ENCODE measurements around the gene DGKB. TPM values are rescaled to one million over a fixed set of nuclear protein-coding genes. Genes with fewer than 3 reads are reported as not detected.

The DGKB gene
- total RNA-seq, 4 donors from 2014 or later = 0.40 to 3.8 (median 0.82) TPM; not detected in 1

GRCh38 chr7:14891289-14891688, 11.3 kb downstream of the DGKB start:
- 93 to 94% methylated on average over 3 of the region's 3 CpGs for WGBS, 2 donors (ENCODE audit: low coverage in 1 of 2)
- in situ Hi-C loops (cut with MboI; ENCODE audit: low pct_ligation_motif_present in 1 of 4, low pct_unique_long_range_greater_than_20kb in 1 of 4, low sequenced_read_pairs in 3 of 4) = no loop called here
- no peak overlapping the region for H3K27ac ChIP-seq
- H3K27me3 ChIP-seq = no peaks in the 10 kb centered on the region
- no peaks in the 10 kb centered on the region for H3K36me3 ChIP-seq
- H3K9me3 ChIP-seq = no peaks in the 10 kb centered on the region
- no peak overlapping the region for H3K4me3 ChIP-seq
- intact Hi-C loops (cut with DNase I; ENCODE audit: low total_unique reads) = no loop called here
- no peak for DNase-seq
- TF ChIP-seq EP300 (IDR thresholded peaks at IDR 0.05; ENCODE audit: low read depth) = no peak
- no peak for TF ChIP-seq POLR2A (IDR thresholded peaks at IDR 0.05)
- no peak for TF ChIP-seq POLR2AphosphoS5 (IDR thresholded peaks at IDR 0.05)
- TF ChIP-seq, protein P1, sequence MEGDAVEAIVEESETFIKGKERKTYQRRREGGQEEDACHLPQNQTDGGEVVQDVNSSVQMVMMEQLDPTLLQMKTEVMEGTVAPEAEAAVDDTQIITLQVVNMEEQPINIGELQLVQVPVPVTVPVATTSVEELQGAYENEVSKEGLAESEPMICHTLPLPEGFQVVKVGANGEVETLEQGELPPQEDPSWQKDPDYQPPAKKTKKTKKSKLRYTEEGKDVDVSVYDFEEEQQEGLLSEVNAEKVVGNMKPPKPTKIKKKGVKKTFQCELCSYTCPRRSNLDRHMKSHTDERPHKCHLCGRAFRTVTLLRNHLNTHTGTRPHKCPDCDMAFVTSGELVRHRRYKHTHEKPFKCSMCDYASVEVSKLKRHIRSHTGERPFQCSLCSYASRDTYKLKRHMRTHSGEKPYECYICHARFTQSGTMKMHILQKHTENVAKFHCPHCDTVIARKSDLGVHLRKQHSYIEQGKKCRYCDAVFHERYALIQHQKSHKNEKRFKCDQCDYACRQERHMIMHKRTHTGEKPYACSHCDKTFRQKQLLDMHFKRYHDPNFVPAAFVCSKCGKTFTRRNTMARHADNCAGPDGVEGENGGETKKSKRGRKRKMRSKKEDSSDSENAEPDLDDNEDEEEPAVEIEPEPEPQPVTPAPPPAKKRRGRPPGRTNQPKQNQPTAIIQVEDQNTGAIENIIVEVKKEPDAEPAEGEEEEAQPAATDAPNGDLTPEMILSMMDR (IDR thresholded peaks at IDR 0.05) = no peak
- peaks cover 0 to 3% (median 0%) of the 10 kb centered on the region in 4 donors for H3K4me1 ChIP-seq

- H3K27me3 ChIP-seq = no peaks in the 10 kb centered on the region
- H3K9me3 ChIP-seq = no peaks in the 10 kb centered on the region
- no peak overlapping the region for H3K27ac ChIP-seq
- H3K36me3 ChIP-seq = no peaks in the 10 kb centered on the region
- no peak overlapping the region for H3K4me3 ChIP-seq
- no peak for DNase-seq
- H3K4me1 ChIP-seq = peaks cover 0 to 3% (median 0%) of the 10 kb centered on the region in 4 donors
- in situ Hi-C loops (cut with MboI; ENCODE audit: low pct_ligation_motif_present in 1 of 4, low pct_unique_long_range_greater_than_20kb in 1 of 4, low sequenced_read_pairs in 3 of 4) = no loop called here
- 14% methylated on average over 1 of the region's 1 CpG; no CpG with 5 or more reads in 1 of the 2 donors for WGBS, 2 donors (ENCODE audit: low coverage in 1 of 2)
- intact Hi-C loops (cut with DNase I; ENCODE audit: low total_unique reads) = no loop called here
- no peak for TF ChIP-seq POLR2A (IDR thresholded peaks at IDR 0.05)
- TF ChIP-seq, protein P1 (IDR thresholded peaks at IDR 0.05) = no peak
- no peak for TF ChIP-seq EP300 (IDR thresholded peaks at IDR 0.05; ENCODE audit: low read depth)
- TF ChIP-seq POLR2AphosphoS5 (IDR thresholded peaks at IDR 0.05) = no peak
Measured at GRCh38 chr7:14888962-14889361, 13.6 kb downstream of the DGKB start.

DNA sequence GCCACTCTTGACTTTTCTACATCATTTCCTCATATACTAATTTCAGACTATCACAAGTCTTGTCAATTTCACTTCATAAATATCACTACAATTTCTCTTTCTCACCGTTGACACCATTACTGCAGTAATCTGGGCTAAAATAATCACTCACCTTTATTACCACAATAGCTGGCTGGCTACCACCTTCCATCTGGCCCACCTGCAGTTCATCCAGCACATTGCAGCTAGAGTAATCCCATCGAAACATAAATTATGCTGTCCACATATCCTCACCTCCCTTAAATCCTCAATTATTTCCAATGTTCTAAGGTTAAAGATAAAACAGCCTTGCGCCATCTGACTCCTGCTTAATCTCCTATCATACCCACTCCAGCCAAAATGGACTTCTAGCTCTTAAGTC, 16.0 kb downstream of the DGKB start:
- Histone ChIP-seq H3K27ac (no peak overlapping the region), H3K36me3 (no peaks in the 10 kb centered on the region), H3K27me3 (no peaks in the 10 kb centered on the region), H3K4me1 (peaks cover 0 to 3% (median 0%) of the 10 kb centered on the region in 4 donors), H3K9me3 (no peaks in the 10 kb centered on the region), H3K4me3 (no peak overlapping the region)
- TF ChIP-seq EP300 (IDR thresholded peaks at IDR 0.05; ENCODE audit: low read depth) (no peak), POLR2A (IDR thresholded peaks at IDR 0.05) (no peak), POLR2AphosphoS5 (IDR thresholded peaks at IDR 0.05) (no peak)
- TF ChIP-seq, protein P1 (IDR thresholded peaks at IDR 0.05) = no peak
- 76 to 86% methylated on average over 2 to 3 of the region's 3 CpGs for WGBS, 2 donors (ENCODE audit: low coverage in 1 of 2)
- intact Hi-C loops (cut with DNase I; ENCODE audit: low total_unique reads) (no loop called here), in situ Hi-C loops (cut with MboI; ENCODE audit: low pct_ligation_motif_present in 1 of 4, low pct_unique_long_range_greater_than_20kb in 1 of 4, low sequenced_read_pairs in 3 of 4) (no loop called here)
- DNase-seq = no peak

DNA sequence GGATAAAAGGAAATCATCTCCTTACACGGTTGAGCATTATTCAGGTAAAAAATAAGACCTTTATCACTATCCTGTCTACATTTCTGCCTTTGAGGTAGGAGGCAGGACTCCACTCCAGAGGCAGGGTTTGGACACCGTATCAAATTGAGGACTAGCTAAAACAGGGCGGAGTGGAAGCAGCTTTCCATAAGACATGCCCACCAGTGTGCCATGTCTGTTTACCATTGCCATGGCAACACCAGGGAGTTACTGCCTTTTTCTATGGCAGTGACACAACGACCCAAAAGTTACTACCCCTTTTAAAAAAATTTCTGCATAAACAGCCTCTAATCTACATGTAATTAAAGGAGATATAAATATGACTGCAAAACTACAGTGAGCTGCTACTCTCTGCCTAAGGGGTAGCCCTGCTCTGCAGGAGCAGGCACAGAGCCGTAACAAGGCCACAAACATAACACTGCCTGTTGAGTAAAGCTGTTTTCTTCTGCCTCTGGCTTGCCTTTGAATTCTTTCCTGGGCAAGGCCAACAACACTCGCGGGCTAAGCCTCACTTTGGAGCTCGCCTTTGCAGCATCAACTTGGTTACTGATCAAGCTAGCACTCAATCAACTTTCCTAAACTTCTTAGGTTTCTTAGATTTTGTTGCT, 26.5 kb downstream of the DGKB start:
- no peak for DNase-seq
- 57 to 75% methylated on average over 4 to 8 of the region's 8 CpGs for WGBS, 2 donors (ENCODE audit: low coverage in 1 of 2)
- intact Hi-C loops (cut with DNase I; ENCODE audit: low total_unique reads) (no loop called here), in situ Hi-C loops (cut with MboI; ENCODE audit: low pct_ligation_motif_present in 1 of 4, low pct_unique_long_range_greater_than_20kb in 1 of 4, low sequenced_read_pairs in 3 of 4) (no loop called here)
- TF ChIP-seq POLR2A (IDR thresholded peaks at IDR 0.05) (no peak), EP300 (IDR thresholded peaks at IDR 0.05; ENCODE audit: low read depth) (no peak), POLR2AphosphoS5 (IDR thresholded peaks at IDR 0.05) (no peak)
- TF ChIP-seq, protein P1 (IDR thresholded peaks at IDR 0.05) = no peak
- Histone ChIP-seq H3K4me1 (no peaks in the 10 kb centered on the region), H3K36me3 (no peaks in the 10 kb centered on the region), H3K9me3 (no peaks in the 10 kb centered on the region), H3K27me3 (no peaks in the 10 kb centered on the region), H3K4me3 (no peak overlapping the region), H3K27ac (no peak overlapping the region)
